HL-60 (cell line): ENCODE data around the gene CACNA1E.

Experiments used
- DNase-seq, 2 experiments: peaks; one replicate each; pipeline ENCODE4 v3.0.0-alpha.2; 2010 to 2020; ENCODE audit warnings: low read depth in 1 of 2, low spot score in 1 of 2
- H3K27ac ChIP-seq: fragments of 250-450 bp; sonication (Bioruptor Pico); replicated peaks from 2 replicates; pipeline ENCODE4 v1.5.1; 2020; ENCODE audit warnings: mild to moderate bottlenecking, moderate library complexity
- H3K27me3 ChIP-seq: fragments of 250-450 bp; sonication (Bioruptor Pico); 2 replicates; pipeline ENCODE4 v1.5.1; 2021; ENCODE audit warnings: mild to moderate bottlenecking, moderate library complexity; ENCODE audit not compliant: insufficient read depth, poor library complexity, severe bottlenecking
- H3K4me3 ChIP-seq: replicated peaks from 2 replicates; pipeline ENCODE4 v1.5.1; 2011; ENCODE audit warnings: mild to moderate bottlenecking, control low read depth, low read length; ENCODE audit not compliant: insufficient read depth
- CTCF ChIP-seq: IDR thresholded peaks from one replicate; pipeline ENCODE4 v1.5.1; 2011; ENCODE audit warnings: low read length, control low read depth, inconsistent platforms; ENCODE audit not compliant: insufficient read depth
- GABPA ChIP-seq: IDR thresholded peaks from 2 replicates; pipeline ENCODE4 v1.6.1; 2012; ENCODE audit warnings: low read depth
- POLR2AphosphoS5 ChIP-seq: IDR thresholded peaks from 2 replicates; pipeline ENCODE4 v1.6.1; 2012; ENCODE audit warnings: low read depth
- REST ChIP-seq: IDR thresholded peaks from 2 replicates; pipeline ENCODE4 v1.6.1; 2012; ENCODE audit warnings: low read depth; ENCODE audit not compliant: insufficient replicate concordance
- SPI1 ChIP-seq: IDR thresholded peaks from 2 replicates; pipeline ENCODE4 v1.6.1; 2012; ENCODE audit warnings: low read depth, mild to moderate bottlenecking, borderline replicate concordance

Gene CACNA1E

GRCh38 chr1:181765451-181766026 is 282.2 kb downstream of the CACNA1E start:
- Histone ChIP-seq H3K4me3 (no peak overlapping the region), H3K27ac (no peak overlapping the region), H3K27me3 (no peaks in the 10 kb centered on the region)
- TF ChIP-seq GABPA (no peak), REST (peak; percentile 87), SPI1 (no peak), POLR2AphosphoS5 (no peak), CTCF (no peak)
- no peak for DNase-seq

DNA sequence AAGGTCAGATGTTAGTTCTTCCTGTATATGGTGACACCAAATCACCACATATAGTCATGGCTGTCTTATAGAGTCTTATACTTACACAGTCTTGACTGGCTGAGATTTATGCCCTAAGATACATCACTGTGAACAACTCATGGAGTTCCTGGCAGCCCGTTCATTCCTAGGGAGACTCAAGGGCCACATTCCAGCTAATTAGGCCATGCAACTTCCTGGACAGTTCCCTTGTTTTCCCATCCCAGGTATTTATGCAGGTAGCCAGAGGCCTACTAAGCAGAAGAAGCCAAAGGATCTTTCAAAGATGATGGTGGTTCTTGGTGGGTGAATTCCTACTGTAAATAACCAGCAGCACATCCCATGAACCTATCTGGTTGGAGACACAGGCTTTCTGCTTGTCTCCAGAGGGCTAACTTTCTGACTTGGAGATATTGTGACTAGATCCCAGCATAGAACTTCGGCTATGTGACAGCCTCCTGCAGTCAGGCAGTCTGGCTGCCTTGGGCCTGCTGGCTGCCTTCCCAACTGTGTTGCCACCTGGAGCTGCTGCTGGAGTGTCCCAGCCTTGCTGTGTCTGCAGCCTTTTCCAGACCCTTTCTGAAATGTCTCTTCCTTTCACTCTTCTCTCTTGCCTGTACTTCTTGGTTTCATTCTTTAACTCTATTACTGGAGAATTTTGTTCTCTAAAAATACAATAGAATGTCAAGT is 283.8 kb downstream of the CACNA1E start:
- H3K4me3 ChIP-seq = no peak overlapping the region
- TF ChIP-seq REST = no peak
- TF ChIP-seq SPI1 = no peak
- no peak for TF ChIP-seq POLR2AphosphoS5
- no peak for TF ChIP-seq GABPA
- no peak for TF ChIP-seq CTCF
- no peak overlapping the region for H3K27ac ChIP-seq
- no peak for DNase-seq
- H3K27me3 ChIP-seq = no peaks in the 10 kb centered on the region

DNA sequence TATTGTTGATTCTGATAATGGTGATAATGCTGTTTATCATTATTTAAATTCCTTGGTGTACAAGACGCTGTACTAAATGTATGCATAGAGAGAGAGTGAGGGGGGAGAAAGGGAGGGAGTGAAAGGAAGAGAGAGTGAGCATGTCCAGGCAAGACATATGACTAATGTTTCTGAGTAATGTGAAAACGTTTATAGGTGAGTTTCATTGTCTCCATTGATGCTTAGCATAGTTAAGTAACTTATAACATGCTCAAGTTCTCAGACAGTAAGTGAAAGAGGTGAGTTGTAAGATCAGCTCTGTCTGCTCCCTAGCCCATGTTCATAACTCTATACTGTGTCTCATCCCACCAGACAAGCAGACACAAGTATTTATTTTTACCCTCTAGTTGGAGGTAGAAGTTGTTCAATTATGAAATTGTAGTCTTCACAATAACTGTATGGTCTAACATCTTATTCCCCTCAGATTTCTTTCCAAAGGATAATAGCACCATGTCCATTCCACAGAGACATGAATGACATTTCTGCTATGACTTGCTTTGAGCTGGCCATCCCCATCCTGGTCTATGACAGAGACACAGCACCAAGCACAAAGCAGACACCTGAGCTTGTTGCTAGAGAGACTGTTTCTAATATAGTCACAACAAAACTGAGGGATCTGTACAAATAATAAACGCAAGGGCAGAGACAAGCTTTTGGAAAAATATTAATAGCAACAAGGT is 285.1 kb downstream of the CACNA1E start:
- no peak for DNase-seq
- no peak overlapping the region for H3K27ac ChIP-seq
- no peaks in the 10 kb centered on the region for H3K27me3 ChIP-seq
- TF ChIP-seq GABPA = no peak
- no peak for TF ChIP-seq POLR2AphosphoS5
- no peak for TF ChIP-seq SPI1
- no peak for TF ChIP-seq REST
- TF ChIP-seq CTCF = no peak
- no peak overlapping the region for H3K4me3 ChIP-seq
